HG03432 (cell line): ENCODE data around the gene CDRT15L2.
"Not testable (repeated sequence)": the region's sequence is repeated elsewhere in the genome, so short reads cannot be mapped to it uniquely, and the experiment has no call there.

Experiments used
- ATAC-seq: cut with Tn5 transposase; IDR thresholded peaks from one replicate; pipeline ENCODE4 v1.9.1; 2021; ENCODE audit warnings: mild to moderate bottlenecking, moderate library complexity; ENCODE audit not compliant: unreplicated experiment

CDRT15L2 gene

GRCh38 chr17:20579424-20579823 is at the start of gene CDRT15L2:
TSS of gene CDRT15L2 (plus strand) at chr17:20579724. CDS start at chr17:20579744, 20 bp downstream.
- ATAC-seq = not testable (repeated sequence)

DNA sequence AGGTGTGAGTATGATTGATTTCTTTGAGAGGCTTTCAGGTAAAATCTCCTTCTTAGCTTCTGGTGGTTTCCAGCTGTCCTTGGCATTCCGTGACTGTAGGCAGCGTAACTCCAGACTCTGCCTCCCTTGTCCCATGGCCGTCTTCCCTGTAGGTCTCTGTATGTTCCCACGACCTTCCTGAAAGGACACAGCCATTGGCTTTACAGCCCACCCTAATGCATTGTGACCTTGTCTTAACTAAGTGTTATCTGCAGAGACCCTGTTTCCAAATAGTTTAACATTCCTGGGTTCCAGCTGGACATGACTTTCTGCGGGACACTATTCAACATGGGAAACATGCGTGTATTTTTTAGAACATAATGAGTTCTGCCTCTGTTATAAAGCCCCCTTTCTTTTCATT is 49.4 kb upstream of the CDRT15L2 start:
- ATAC-seq = not testable (repeated sequence)

DNA sequence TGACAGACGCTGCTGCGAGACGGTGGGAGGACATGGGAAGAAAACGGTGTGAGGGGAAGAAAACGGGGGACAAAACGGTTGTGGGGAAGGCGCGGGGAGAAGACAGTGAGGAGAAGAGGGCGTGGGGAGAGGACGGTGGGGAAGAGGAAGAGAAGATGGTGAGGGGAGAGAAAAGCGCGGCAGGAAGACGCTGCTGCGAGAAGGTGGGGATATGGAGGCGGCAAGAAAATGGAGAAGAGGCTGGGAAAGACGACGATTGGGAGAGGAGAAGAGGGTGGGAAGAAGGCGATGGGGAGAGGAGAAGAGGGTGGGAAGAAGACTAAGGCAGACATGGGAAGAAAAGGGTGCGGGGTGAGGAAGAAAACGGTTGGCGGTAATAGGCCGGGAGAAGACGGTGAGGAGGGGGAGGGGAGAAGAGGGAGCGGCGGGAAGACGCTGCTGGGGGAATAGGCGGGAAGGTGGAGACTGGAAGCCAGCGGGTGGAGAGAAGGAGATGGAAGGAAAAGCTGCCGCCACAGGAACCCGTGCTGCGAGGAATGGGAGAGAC is 46.9 kb upstream of the CDRT15L2 start:
- not testable (repeated sequence) for ATAC-seq

DNA sequence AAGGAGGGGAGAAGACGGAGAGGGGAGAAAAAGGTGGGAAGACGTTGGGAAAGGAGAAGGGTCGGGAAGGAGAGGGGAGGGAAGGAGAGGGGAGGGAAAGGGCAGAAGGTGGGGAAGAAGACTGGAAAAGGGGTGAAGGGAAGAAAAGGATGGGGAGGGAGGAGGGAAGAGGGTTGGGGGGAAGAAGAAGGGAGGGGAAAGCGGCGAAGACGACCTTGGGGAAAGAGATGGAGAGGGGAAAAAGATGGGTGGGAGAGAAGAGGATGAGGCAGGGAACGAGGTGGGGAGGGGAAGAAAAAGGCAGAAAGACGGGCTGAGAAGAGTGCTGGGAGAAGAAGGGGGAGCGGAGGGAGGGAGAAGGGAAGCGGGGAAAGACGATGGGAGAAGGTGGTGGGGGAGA is 46.3 kb upstream of the CDRT15L2 start:
- not testable (repeated sequence) for ATAC-seq

- ATAC-seq = not testable (repeated sequence)
These were observed 44.6 kb upstream of the CDRT15L2 start for GRCh38 chr17:20534711-20535550.

DNA sequence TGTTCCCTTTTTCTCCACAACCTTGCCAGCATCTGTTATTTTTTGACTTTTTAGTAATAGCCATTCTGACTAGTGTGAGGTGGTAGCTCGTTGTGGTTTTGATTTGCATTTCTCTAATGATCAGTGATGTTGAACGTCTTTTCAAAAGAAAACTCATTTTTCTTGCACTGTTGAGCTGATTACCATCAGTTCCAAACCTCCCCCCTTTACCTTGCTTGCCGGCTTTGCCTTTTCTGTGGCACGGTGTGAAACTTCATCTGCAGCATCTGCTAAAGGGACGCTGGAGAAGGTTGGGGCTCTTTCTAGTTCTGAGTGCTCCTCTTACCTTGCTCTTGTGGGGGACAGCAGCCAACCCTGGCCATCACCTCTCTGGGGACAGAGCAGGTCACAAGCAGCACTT is 39.1 kb upstream of the CDRT15L2 start:
- ATAC-seq = peak; percentile 95

GRCh38 chr17:20540865-20541264 is 38.7 kb upstream of the CDRT15L2 start:
- not testable (repeated sequence) for ATAC-seq

DNA sequence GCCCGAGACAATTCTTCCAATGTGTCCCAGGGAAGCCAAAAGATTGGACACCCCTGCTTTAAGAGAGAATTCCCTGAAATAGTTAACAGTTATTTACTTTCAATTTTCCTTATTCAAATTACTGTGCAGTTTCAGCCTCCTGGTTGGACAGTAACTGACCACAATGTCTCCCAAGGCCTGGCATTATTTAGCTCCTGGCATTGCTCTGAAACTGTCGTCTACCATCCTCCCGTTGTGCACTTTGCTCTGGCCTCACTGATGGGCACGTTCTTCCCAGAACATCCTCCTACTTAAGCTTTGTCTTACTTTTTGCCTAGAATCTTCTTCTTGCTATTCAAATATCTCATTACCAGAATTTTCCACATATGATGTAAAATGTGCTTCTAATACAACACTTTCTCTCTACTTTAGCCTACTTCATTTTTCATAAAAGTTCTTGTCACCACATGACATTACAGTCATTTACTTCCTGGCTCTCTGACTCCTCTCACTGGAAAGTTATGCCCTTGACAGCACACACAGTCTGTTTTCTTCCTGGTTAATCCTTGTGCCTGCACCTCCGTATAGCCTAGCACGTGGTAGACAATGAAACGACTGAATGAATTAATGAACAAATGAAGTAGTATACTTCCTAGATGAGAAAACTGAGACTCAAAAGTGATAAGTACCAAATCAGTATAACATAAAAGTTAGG is 37.5 kb upstream of the CDRT15L2 start:
- not testable (repeated sequence) for ATAC-seq

- ATAC-seq = not testable (repeated sequence)
These were observed 31.6 kb upstream of the CDRT15L2 start for GRCh38 chr17:20547923-20548322.

DNA sequence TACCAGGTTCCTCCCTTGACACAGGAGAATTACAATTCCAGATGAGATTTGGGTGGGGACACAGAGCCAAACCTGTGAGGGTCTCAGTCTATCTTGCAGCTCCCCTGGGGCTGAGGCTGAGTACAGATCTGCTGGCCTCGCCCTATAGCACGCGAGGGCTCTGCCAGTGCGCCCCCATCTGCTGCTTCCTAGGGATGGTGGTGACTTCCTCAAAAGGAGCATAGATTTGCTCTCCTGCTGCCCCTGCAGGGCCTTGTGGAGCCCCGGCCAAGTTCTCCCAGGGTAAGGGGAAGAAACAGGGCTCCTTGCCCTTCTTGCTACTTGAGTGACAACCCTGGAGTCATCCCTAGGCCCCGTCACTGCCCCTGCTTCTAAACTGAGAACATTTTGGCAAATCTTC is 26.6 kb upstream of the CDRT15L2 start:
- ATAC-seq = not testable (repeated sequence)

DNA sequence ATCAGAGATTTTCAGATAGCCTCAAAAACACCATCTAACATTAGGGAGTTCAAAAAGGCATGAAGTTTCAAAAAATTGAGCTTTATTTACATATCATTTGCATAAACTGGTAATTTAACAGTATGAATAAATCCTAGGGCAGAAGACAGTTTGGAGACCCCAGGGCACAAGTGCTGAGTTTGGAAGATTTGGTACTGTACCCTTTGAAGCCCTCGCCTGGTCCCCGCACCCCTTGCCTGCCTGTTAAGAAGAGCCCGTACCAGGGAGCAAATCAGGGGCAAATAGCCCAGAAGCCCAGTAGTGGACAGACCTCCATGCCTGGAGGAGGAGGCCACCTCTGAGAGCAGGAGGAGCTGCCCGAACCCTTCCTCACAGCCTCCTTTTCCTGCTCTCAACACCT is 24.8 kb upstream of the CDRT15L2 start:
- not testable (repeated sequence) for ATAC-seq

DNA sequence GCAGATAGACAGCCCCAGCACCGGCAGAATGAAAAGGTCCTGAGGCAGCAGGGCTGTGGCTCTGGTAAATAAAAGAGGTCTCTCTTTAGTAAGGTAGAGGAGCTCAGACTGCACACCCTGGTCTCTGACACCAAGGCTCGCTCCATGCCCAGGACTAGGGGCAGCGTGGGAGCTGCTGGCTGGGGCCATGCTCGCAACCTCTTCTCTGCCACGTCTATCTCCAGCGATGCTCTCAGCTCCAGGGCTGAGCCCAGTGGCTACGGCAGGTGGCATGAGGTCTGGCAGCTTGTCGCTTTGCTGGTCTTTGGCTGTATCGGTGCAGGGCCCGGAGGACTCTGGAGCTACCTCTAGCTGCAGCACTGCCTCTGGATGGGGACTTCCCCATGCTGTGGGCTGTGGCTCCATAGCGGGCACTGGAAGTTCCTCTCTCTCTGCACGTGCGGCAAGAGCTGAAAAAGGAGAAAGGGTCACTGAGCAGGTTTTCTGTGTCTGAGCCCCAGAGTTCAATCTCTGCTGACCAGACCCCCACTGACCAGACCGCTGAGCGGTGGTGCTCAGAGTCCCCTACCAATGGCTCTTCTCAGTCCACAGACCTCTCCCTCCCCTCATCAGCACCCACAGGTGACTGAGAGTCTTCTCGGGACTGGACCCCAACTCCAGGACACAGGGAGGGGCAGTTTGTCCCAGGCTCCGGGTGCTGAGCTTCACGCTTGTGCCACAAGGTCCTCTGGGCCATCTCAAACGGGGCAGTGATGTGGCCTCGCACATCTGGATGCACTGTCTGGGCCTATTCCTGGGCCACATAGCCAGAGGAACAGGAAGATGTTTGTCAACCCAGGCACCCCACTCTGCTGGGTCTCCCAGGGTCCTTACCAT is 24.2 kb upstream of the CDRT15L2 start:
- ATAC-seq = not testable (repeated sequence)

DNA sequence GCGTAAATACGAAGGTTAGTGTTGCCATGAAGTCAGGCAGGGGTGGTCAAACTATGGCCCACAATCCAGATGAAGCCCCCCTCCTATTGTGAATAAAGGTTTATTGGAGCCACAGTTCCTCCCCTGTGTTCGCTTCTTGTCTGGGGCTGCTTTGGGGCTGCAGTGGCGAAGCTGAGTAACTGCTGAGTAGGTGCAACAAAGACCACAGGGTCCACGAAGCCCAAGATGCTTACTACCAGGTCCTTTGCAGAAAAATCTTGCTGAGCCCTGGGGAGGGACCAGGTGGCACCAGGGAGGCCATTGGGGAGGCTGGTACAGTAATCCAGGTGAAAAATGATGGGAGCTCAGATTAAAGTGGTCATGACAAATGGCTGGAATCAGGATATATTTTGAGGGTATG is 21.4 kb upstream of the CDRT15L2 start:
- not testable (repeated sequence) for ATAC-seq

DNA sequence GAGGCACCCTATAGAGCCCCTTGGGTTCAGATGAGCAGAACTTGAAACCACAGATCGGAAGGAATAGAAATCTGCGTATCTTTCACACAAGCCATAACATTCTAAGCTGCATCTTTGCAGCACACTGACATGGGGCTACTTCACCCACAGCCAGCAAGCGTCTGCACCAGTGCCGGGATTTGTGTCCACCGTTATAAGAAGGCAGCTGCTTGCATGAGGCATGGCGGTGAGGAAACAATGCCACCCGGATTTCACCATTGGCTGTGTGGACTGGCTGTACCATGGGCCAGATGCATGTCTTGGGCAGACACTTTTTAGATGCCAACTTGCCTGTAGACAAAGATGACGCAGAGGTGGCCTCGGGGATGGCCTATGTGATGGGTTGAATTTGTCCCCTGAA is 20.5 kb upstream of the CDRT15L2 start:
- not testable (repeated sequence) for ATAC-seq

DNA sequence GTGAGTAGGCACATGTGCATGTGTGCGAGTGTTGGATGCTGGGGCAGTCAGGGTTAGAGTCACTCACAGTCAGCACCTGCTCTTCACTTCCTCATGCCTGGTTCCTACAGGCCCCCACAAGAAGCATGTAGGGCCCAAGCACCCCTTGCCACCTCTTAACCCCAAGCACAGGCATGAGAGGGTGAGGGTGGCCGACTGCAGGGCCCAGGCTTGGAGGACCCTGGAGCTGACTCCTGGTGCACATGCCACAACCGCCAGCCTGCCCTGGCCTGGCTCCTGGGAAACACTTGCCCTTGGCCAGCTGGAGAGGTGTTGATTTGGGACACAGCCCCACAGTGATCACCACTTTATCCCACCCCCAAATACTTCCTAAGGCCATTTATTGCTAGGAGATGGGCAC is 16.9 kb upstream of the CDRT15L2 start:
- no peak for ATAC-seq

- not testable (repeated sequence) for ATAC-seq
These were observed 14.3 kb upstream of the CDRT15L2 start for GRCh38 chr17:20565245-20565644.

GRCh38 chr17:20565711-20566110 is 13.8 kb upstream of the CDRT15L2 start:
- ATAC-seq = no peak

GRCh38 chr17:20566736-20567135 is 12.8 kb upstream of the CDRT15L2 start:
- ATAC-seq = not testable (repeated sequence)

- ATAC-seq = not testable (repeated sequence)
These were observed 12.1 kb upstream of the CDRT15L2 start for GRCh38 chr17:20567421-20567820.

- ATAC-seq = not testable (repeated sequence)
These were observed 10.9 kb upstream of the CDRT15L2 start for GRCh38 chr17:20568604-20569003.

GRCh38 chr17:20571653-20572052 is 7.9 kb upstream of the CDRT15L2 start:
- ATAC-seq = not testable (repeated sequence)
